CD4-positive, alpha-beta memory T cell (primary cell): ENCODE results near the gene SMIM8. TPM values are rescaled to one million over a fixed set of nuclear protein-coding genes. Genes with fewer than 3 reads are reported as not detected.
A peak's percentile ranks its signal among the peaks of the same experiment; 100 is the strongest.

Source experiments
- CTCF ChIA-PET: fragments of 350-600 bp; sonication (Branson Sonifier 250); formaldehyde crosslinking; loops from one replicate; lab custom pipeline; 2021; ENCODE audit warnings: inconsistent platforms; ENCODE audit not compliant: partially characterized antibody; lab: Charles Lee
- POLR2A ChIA-PET: fragments of 350-600 bp; sonication (Branson Sonifier 250); formaldehyde crosslinking; loops from one replicate; lab custom pipeline; 2021; ENCODE audit not compliant: partially characterized antibody; lab: Charles Lee
- DNase-seq, 5 donors: peaks; one replicate each; pipeline versions ENCODE4 v3.0.0 to v3.0.0-alpha.2; 2020 to 2022; ENCODE audit warnings: mixed read lengths in 1 of 5
- H3K27ac ChIP-seq: one replicate; pipeline ENCODE4 v1.7.0; 2013; ENCODE audit warnings: low read depth, low read length
- H3K27me3 ChIP-seq: 2 replicates; pipeline ENCODE4 v1.7.0; 2013; ENCODE audit warnings: mild to moderate bottlenecking, low read length, moderate library complexity; ENCODE audit not compliant: insufficient read depth
- H3K36me3 ChIP-seq: 2 replicates; pipeline ENCODE4 v1.7.0; 2013; ENCODE audit warnings: mild to moderate bottlenecking, low read length, moderate library complexity; ENCODE audit not compliant: insufficient read depth
- H3K4me1 ChIP-seq: 2 replicates; pipeline ENCODE4 v1.7.0; 2013; ENCODE audit warnings: mild to moderate bottlenecking, low read length, moderate library complexity; ENCODE audit not compliant: insufficient read depth
- H3K4me3 ChIP-seq, 2 donors: one replicate each; pipeline ENCODE4 v1.7.0; 2013; ENCODE audit warnings: low read length in 2 of 2, mild to moderate bottlenecking in 1 of 2
- H3K9me3 ChIP-seq, 2 donors: one replicate each; pipeline ENCODE4 v1.7.0; 2013; ENCODE audit warnings: low read length in 2 of 2, control low read depth in 1 of 2; ENCODE audit not compliant: control insufficient read depth in 1 of 2
- H3K27ac Mint-ChIP-seq, 7 donors: one replicate each; pipeline ENCODE4 v1.8.0; 2020 to 2021; ENCODE audit warnings: mixed read lengths in 7 of 7, mild to moderate bottlenecking in 6 of 7, inconsistent platforms in 3 of 7, moderate library complexity in 3 of 7
- H3K27me3 Mint-ChIP-seq, 2 donors: one replicate each; pipeline ENCODE4 v1.8.0; 2020 to 2021; ENCODE audit warnings: mixed read lengths in 2 of 2
- H3K36me3 Mint-ChIP-seq, 2 donors: one replicate each; pipeline ENCODE4 v1.8.0; 2020 to 2021; ENCODE audit warnings: mixed read lengths in 2 of 2, inconsistent platforms in 1 of 2, mild to moderate bottlenecking in 1 of 2
- H3K4me1 Mint-ChIP-seq, 4 donors: one replicate each; pipeline ENCODE4 v1.8.0; 2020 to 2021; ENCODE audit warnings: mixed read lengths in 4 of 4, mild to moderate bottlenecking in 1 of 4
- H3K4me3 Mint-ChIP-seq, 8 donors: one replicate each; pipeline ENCODE4 v1.8.0; 2020 to 2021; ENCODE audit warnings: mixed read lengths in 8 of 8, mild to moderate bottlenecking in 7 of 8, moderate library complexity in 6 of 8, inconsistent platforms in 3 of 8
- H3K9me3 Mint-ChIP-seq, 8 donors: one replicate each; pipeline ENCODE4 v1.8.0; 2020 to 2021; ENCODE audit warnings: mixed read lengths in 8 of 8, mild to moderate bottlenecking in 5 of 8, inconsistent platforms in 3 of 8, moderate library complexity in 1 of 8
- intact Hi-C: fragments of 100-400 bp; cut with micrococcal nuclease; formaldehyde crosslinking; loops from one replicate; pipeline ENCODE4 v1.15.1; 2023
- polyA plus RNA-seq, 2 donors: library from polyadenylated mRNA; unstranded; fragments of 300-500 nt; fragmentation: Illumina TruSeq; gene quantifications; one replicate each; pipeline ENCODE4 v1.2.3, GENCODE V29; 2021
- total RNA-seq, 2 experiments: library from RNA; stranded (reverse); gene quantifications; one replicate each; pipeline ENCODE4 v1.2.3, GENCODE V29; 2021

Gene SMIM8
- total RNA-seq (10 to 100 TPM; 11.1 to 12.5 TPM), polyA plus RNA-seq (10 to 100 TPM; 15.1 to 19.4 TPM)

GRCh38 chr6:87322304-87323212, at the start of gene SMIM8:
Gene SMIM8, plus strand, starts transcription at chr6:87322588. Its CDS starts 14,444 bp downstream, at chr6:87337032.
- H3K27me3 ChIP-seq, result no peaks in the 10 kb centered on the region
- Mint-ChIP-seq H3K36me3 (peaks cover 1 to 4% of the 10 kb centered on the region in 2 donors), H3K4me3 (peak within 1 kb of the TSS; percentile 94 to 99 (median 98)), H3K27me3 (peaks cover 2 to 3% of the 10 kb centered on the region in 2 donors), H3K9me3 (peaks cover 0 to 4% (median 0%) of the 10 kb centered on the region in 8 donors), H3K27ac (peak within 1 kb of the TSS; percentile 75 to 97 (median 96)), H3K4me1 (peaks cover 8 to 28% (median 15%) of the 10 kb centered on the region in 4 donors)
- peak; percentile 79 to 85 (median 83) for DNase-seq
- intact Hi-C loops, result loop anchor here (1.0 to 5.0 kb wide), 4 partner anchors 85 to 265 kb away; partner anchors contain the start of genes CFAP206, RARS2 and ZNF292
- no peaks in the 10 kb centered on the region for H3K36me3 ChIP-seq
- H3K4me3 ChIP-seq, result peak within 1 kb of the TSS; percentile 88 to 92
- no peaks in the 10 kb centered on the region for H3K9me3 ChIP-seq
- H3K4me1 ChIP-seq, result no peaks in the 10 kb centered on the region
- ChIA-PET CTCF (interaction anchor here (0.7 to 2.5 kb wide), 15 partner anchors 9 to 207 kb away, joined by 3 to 11 read pairs (median 4); partner anchors contain the start of gene SLC35A1), POLR2A (interaction anchor here (1.5 to 1.7 kb wide), 2 partner anchors 150 to 379 kb away, joined by 4 to 9 read pairs; partner anchors contain the start of genes AKIRIN2 and SLC35A1)
- peak within 1 kb of the TSS; percentile 70 for H3K27ac ChIP-seq

- H3K27ac Mint-ChIP-seq, result peak overlapping the region in 2 of 7 donors; percentile 20 to 54
- Histone ChIP-seq H3K36me3 (no peaks in the 10 kb centered on the region), H3K4me3 (no peak overlapping the region), H3K27ac (no peak overlapping the region), H3K27me3 (no peaks in the 10 kb centered on the region), H3K9me3 (no peaks in the 10 kb centered on the region), H3K4me1 (peaks cover 10% of the 10 kb centered on the region)
- H3K9me3 Mint-ChIP-seq, result peaks cover 0 to 2% (median 0%) of the 10 kb centered on the region in 8 donors
- no peaks in the 10 kb centered on the region for H3K36me3 Mint-ChIP-seq
- no peaks in the 10 kb centered on the region for H3K27me3 Mint-ChIP-seq
- intact Hi-C loops, result no loop called here
- no peak for DNase-seq
- no peak overlapping the region for H3K4me3 Mint-ChIP-seq
- ChIA-PET POLR2A (no interaction called here), CTCF (interaction anchor here (0.6 kb wide), 1 partner anchor 18 kb away, joined by 3 read pairs; no protein-coding TSS in a partner anchor)
- peaks cover 8 to 17% (median 10%) of the 10 kb centered on the region in 4 donors for H3K4me1 Mint-ChIP-seq
Measured at GRCh38 chr6:87274660-87275274, 47.6 kb upstream of the SMIM8 start.

- H3K27me3 ChIP-seq, result no peaks in the 10 kb centered on the region
- H3K27ac ChIP-seq, result no peak overlapping the region
- Mint-ChIP-seq H3K36me3 (no peaks in the 10 kb centered on the region), H3K4me3 (no peak overlapping the region), H3K27ac (peak overlapping the region in 5 of 7 donors; percentile 7 to 85 (median 56)), H3K9me3 (peaks cover 0 to 2% (median 0%) of the 10 kb centered on the region in 8 donors), H3K27me3 (no peaks in the 10 kb centered on the region), H3K4me1 (peaks cover 13 to 26% (median 19%) of the 10 kb centered on the region in 4 donors)
- peaks cover 15% of the 10 kb centered on the region for H3K4me1 ChIP-seq
- DNase-seq, result no peak
- H3K36me3 ChIP-seq, result no peaks in the 10 kb centered on the region
- no peak overlapping the region for H3K4me3 ChIP-seq
- H3K9me3 ChIP-seq, result no peaks in the 10 kb centered on the region
- CTCF ChIA-PET, result interaction anchor here (0.6 to 1.9 kb wide), 3 partner anchors 137 to 221 kb away, joined by 3 to 5 read pairs (median 3); no protein-coding TSS in a partner anchor
- intact Hi-C loops, result no loop called here
- POLR2A ChIA-PET, result no interaction called here
Measured at GRCh38 chr6:87276624-87277023, 45.8 kb upstream of the SMIM8 start.

- no peak overlapping the region for H3K27ac ChIP-seq
- Mint-ChIP-seq H3K9me3 (peaks cover 0 to 2% (median 0%) of the 10 kb centered on the region in 8 donors), H3K36me3 (no peaks in the 10 kb centered on the region), H3K27ac (peak overlapping the region in 1 of 7 donors; percentile 56), H3K27me3 (no peaks in the 10 kb centered on the region), H3K4me1 (peaks cover 13 to 30% (median 19%) of the 10 kb centered on the region in 4 donors), H3K4me3 (no peak overlapping the region)
- POLR2A ChIA-PET, result no interaction called here
- peaks cover 15% of the 10 kb centered on the region for H3K4me1 ChIP-seq
- H3K9me3 ChIP-seq, result no peaks in the 10 kb centered on the region
- H3K36me3 ChIP-seq, result no peaks in the 10 kb centered on the region
- intact Hi-C loops, result no loop called here
- CTCF ChIA-PET, result interaction anchor here (0.6 to 1.9 kb wide), 3 partner anchors 138 to 221 kb away, joined by 3 to 5 read pairs (median 3); no protein-coding TSS in a partner anchor
- no peak overlapping the region for H3K4me3 ChIP-seq
- no peak for DNase-seq
- H3K27me3 ChIP-seq, result no peaks in the 10 kb centered on the region
Measured at GRCh38 chr6:87277123-87277522, 45.3 kb upstream of the SMIM8 start.

- CTCF ChIA-PET, result interaction anchor here (0.6 to 2.0 kb wide), 5 partner anchors 13 to 287 kb away, joined by 3 to 8 read pairs (median 3); partner anchors contain the start of gene SMIM8
- Mint-ChIP-seq H3K27me3 (no peaks in the 10 kb centered on the region), H3K9me3 (no peaks in the 10 kb centered on the region), H3K36me3 (no peaks in the 10 kb centered on the region), H3K4me1 (peaks cover 13 to 31% (median 19%) of the 10 kb centered on the region in 4 donors), H3K4me3 (peak overlapping the region in 5 of 8 donors; percentile 48 to 65 (median 59)), H3K27ac (peak overlapping the region; percentile 31 to 88 (median 71))
- POLR2A ChIA-PET, result interaction anchor here (0.6 kb wide), 1 partner anchor 11 kb away, joined by 3 read pairs; no protein-coding TSS in a partner anchor
- no peaks in the 10 kb centered on the region for H3K27me3 ChIP-seq
- no peak overlapping the region for H3K27ac ChIP-seq
- peak in 4 of 5 donors; percentile 7 to 25 (median 18) for DNase-seq
- H3K36me3 ChIP-seq, result no peaks in the 10 kb centered on the region
- peaks cover 15% of the 10 kb centered on the region for H3K4me1 ChIP-seq
- intact Hi-C loops, result no loop called here
- no peak overlapping the region for H3K4me3 ChIP-seq
- no peaks in the 10 kb centered on the region for H3K9me3 ChIP-seq
Measured at GRCh38 chr6:87279196-87279595, 43.2 kb upstream of the SMIM8 start.

GRCh38 chr6:87281426-87281825, 41.0 kb upstream of the SMIM8 start:
- Histone ChIP-seq H3K27ac (no peak overlapping the region), H3K36me3 (no peaks in the 10 kb centered on the region), H3K4me1 (peaks cover 15% of the 10 kb centered on the region), H3K9me3 (no peaks in the 10 kb centered on the region), H3K27me3 (no peaks in the 10 kb centered on the region), H3K4me3 (no peak overlapping the region)
- Mint-ChIP-seq H3K4me1 (peaks cover 14 to 31% (median 19%) of the 10 kb centered on the region in 4 donors), H3K27me3 (no peaks in the 10 kb centered on the region), H3K36me3 (no peaks in the 10 kb centered on the region), H3K4me3 (no peak overlapping the region), H3K27ac (peak overlapping the region in 2 of 7 donors; percentile 29 to 74), H3K9me3 (no peaks in the 10 kb centered on the region)
- no peak for DNase-seq
- POLR2A ChIA-PET, result interaction anchor here (0.6 kb wide), 1 partner anchor 150 kb away, joined by 3 read pairs; no protein-coding TSS in a partner anchor
- CTCF ChIA-PET, result interaction anchor here (0.5 to 1.1 kb wide), 2 partner anchors 40 to 142 kb away, joined by 3 to 4 read pairs; no protein-coding TSS in a partner anchor
- intact Hi-C loops, result no loop called here
